ENCODE data around the gene BFSP2. TPM values are rescaled to one million over a fixed set of nuclear protein-coding genes. Genes with fewer than 3 reads are reported as not detected.

BFSP2 gene
- total and polyA plus RNA-seq, 2 of the 13 experiments (the other 11 are each of a cell fraction or from before 2014, with no cell fraction given), result not detected

GRCh38 chr3:133441867-133442270, 42.0 kb downstream of the BFSP2 start:
- no peak for DNase-seq (ENCODE audit: low spot score)
- TF ChIP-seq SRF (IDR thresholded peaks at IDR 0.05; ENCODE audit: low read depth, low read length) (no peak), ZNF3 (CRISPR knock-in tag; IDR thresholded peaks at IDR 0.05) (0 out of 2 replicates have a peak, but pooled peaks have one; percentile 63), KAT7 (CRISPR knock-in tag; IDR thresholded peaks at IDR 0.05; ENCODE audit: borderline replicate concordance) (no peak), ZFY (CRISPR knock-in tag; IDR thresholded peaks at IDR 0.05) (no peak), FOXM1 (CRISPR knock-in tag; IDR thresholded peaks at IDR 0.05) (no peak)
- TF ChIP-seq, protein P1, sequence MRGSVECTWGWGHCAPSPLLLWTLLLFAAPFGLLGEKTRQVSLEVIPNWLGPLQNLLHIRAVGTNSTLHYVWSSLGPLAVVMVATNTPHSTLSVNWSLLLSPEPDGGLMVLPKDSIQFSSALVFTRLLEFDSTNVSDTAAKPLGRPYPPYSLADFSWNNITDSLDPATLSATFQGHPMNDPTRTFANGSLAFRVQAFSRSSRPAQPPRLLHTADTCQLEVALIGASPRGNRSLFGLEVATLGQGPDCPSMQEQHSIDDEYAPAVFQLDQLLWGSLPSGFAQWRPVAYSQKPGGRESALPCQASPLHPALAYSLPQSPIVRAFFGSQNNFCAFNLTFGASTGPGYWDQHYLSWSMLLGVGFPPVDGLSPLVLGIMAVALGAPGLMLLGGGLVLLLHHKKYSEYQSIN (CRISPR knock-in tag; IDR thresholded peaks at IDR 0.05; ENCODE audit: borderline replicate concordance), result no peak
- TF ChIP-seq, protein P2, sequence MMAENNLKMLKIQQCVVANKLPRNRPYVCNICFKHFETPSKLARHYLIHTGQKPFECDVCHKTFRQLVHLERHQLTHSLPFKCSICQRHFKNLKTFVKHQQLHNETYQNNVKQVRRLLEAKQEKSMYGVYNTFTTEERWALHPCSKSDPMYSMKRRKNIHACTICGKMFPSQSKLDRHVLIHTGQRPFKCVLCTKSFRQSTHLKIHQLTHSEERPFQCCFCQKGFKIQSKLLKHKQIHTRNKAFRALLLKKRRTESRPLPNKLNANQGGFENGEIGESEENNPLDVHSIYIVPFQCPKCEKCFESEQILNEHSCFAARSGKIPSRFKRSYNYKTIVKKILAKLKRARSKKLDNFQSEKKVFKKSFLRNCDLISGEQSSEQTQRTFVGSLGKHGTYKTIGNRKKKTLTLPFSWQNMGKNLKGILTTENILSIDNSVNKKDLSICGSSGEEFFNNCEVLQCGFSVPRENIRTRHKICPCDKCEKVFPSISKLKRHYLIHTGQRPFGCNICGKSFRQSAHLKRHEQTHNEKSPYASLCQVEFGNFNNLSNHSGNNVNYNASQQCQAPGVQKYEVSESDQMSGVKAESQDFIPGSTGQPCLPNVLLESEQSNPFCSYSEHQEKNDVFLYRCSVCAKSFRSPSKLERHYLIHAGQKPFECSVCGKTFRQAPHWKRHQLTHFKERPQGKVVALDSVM (CRISPR knock-in tag; IDR thresholded peaks at IDR 0.05), result peak; percentile 56; the same call in 1 of the 2 replicates
- H3K79me2 ChIP-seq (ENCODE audit: insufficient read depth, low read length), result no peaks in the 10 kb centered on the region
- no peaks in the 10 kb centered on the region for H3K36me3 ChIP-seq (replicated peaks in 1 of 2; ENCODE audit: control insufficient read depth in 1 of 2, insufficient read depth in 2 of 2, low read length in 2 of 2)
- H3K4me2 ChIP-seq (ENCODE audit: low read depth, low read length), result peak overlapping the region; percentile 68
- H3K4me1 ChIP-seq (ENCODE audit: insufficient read depth, low read length), result peaks cover 27% of the 10 kb centered on the region
- H4K20me1 ChIP-seq (ENCODE audit: insufficient read depth, low read length), result no peaks in the 10 kb centered on the region
- H3K27ac ChIP-seq (ENCODE audit: extremely low read length, insufficient read depth, low read length), result no peak overlapping the region
- FAIRE-seq, result no peak
- peak overlapping the region; percentile 14 to 60 (median 46); a peak in 5 of 6 replicates for H3K4me3 ChIP-seq (replicated peaks in 1 of 3; ENCODE audit: insufficient read depth in 1 of 3, low read depth in 2 of 3, low read length in 3 of 3)
- H2AFZ ChIP-seq (ENCODE audit: low read length), result peak overlapping the region; percentile 80
- no peaks in the 10 kb centered on the region for H3K27me3 ChIP-seq (ENCODE audit: control insufficient read depth in 1 of 2, insufficient read depth in 2 of 2, low read length in 2 of 2)
- WGBS (ENCODE audit: low lambda C conversion rate), result 16% methylated on average over 3 of the region's 3 CpGs
- peak; percentile 56 for ATAC-seq
- H3K9me3 ChIP-seq (ENCODE audit: low read length), result no peaks in the 10 kb centered on the region
- no TSS peak for BruUV-seq (replicated peaks)
- POLR2A ChIA-PET, result interaction anchor here (1.4 kb wide), 1 partner anchor 11 kb away, joined by 4 read pairs; no protein-coding TSS in a partner anchor
- intact Hi-C loops (cut with micrococcal nuclease; ENCODE audit: unreplicated experiment) (loop anchor here (5.0 kb wide), 1 partner anchor 135 kb away; no protein-coding TSS in a partner anchor), in situ Hi-C loops (cut with HindIII; ENCODE audit: extremely low pct_ligation_motif_present, low pct_unique_long_range_greater_than_20kb) (no loop called here)
- CTCF ChIA-PET (ENCODE audit: low intra/inter-chr PET ratio, low total read pairs), result no interaction called here
- H3K9ac ChIP-seq (ENCODE audit: insufficient read depth, low read depth, low read length), result no peak overlapping the region
